ENCODE results near the gene ARHGAP15.

DNA sequence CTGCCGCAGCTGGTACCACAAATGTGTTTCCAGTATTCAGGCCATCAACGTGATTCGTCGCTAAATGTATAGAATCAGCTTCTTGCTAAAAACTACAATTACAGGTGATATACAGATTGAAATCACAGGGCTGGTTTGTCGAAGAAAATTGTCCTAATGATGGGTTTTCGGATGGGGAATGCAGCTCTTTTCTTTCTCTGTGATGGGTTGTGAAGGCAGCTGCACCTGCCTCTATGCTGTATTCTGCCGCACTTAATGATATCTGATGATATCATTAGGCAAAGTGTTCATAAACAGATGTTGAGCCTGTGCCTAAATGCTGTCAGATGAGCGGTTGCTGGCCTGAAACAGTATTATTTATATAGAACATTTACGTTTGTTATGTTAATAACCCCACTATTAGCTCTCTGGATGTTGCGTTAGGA, 218.1 kb downstream of the ARHGAP15 start:
- TF ChIP-seq CTCF (IDR thresholded peaks at IDR 0.05) (no peak), POLR2A (IDR thresholded peaks at IDR 0.05) (no peak)
